NCI-H2107 treated with DMSO at 0.1 percent for 48 hours (cell line): ENCODE results near the gene CYFIP2.

Experiments
- DNase-seq: peaks from one replicate; lab custom pipeline; 2025; ENCODE audit not compliant: unreplicated experiment; lab: John Stamatoyannopoulos, UW

The CYFIP2 gene

GRCh38 chr5:157312492-157312891 lies 46.6 kb downstream of the CYFIP2 start:
- DNase-seq, result no peak

GRCh38 chr5:157322581-157322980 lies 56.7 kb downstream of the CYFIP2 start:
- no peak for DNase-seq

DNA sequence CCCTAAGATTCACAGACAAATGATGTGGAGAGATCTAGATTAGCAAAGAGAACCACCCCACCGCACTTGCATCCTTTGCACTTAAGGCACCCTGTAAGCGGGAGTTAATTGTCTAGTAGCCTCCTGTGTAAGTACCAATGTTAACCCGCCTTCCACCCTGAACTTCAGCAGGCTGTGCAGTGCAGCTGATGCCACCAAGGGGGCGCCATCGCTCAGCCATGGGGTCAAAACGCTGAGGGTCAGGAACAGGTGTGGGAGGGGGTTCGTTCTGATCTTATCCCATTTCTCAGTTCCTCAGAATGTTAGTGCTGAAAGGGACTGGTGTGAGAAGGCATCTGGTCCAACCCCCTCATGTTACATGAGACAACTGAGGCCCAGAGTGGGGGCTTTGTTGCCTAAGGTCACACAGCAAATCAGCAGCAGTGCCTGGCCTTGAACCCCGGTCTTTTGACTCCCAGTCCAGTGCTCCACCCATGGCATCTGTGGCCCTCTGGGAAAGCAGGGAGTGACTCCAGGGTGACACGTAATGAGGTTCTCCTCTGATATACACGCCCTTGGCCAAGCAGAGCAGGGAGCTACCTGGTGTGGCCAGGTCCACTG lies 57.3 kb downstream of the CYFIP2 start:
- DNase-seq, result no peak

- no peak for DNase-seq
These were observed 58.3 kb downstream of the CYFIP2 start for GRCh38 chr5:157324237-157324636.

DNA sequence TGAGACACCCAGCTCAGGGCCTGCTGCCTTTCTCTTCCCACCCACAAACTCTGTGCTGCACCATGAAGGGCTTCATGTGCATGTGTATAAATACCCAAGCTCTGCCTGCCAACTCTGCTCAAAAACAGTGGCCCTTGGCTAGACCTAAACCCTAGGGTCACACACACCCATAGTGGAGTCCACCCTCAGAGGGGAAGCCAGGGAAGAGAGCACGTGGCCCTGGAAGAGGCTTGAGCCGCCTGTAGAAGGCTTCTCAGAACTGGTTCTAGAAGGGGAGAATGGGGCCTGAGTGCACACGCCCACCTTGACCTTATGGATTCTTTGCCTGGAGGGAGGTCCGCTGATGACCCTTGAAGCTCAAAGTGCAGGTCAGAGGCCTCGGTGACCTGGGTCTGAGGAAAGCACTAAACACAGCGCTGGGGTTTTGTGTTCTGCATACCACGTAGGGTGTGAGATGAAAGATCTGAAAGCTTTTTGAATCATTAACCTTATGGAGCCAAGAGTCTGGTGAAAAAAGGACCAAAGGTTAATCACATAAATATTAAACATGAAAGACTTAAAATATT lies 60.6 kb downstream of the CYFIP2 start:
- no peak for DNase-seq

DNA sequence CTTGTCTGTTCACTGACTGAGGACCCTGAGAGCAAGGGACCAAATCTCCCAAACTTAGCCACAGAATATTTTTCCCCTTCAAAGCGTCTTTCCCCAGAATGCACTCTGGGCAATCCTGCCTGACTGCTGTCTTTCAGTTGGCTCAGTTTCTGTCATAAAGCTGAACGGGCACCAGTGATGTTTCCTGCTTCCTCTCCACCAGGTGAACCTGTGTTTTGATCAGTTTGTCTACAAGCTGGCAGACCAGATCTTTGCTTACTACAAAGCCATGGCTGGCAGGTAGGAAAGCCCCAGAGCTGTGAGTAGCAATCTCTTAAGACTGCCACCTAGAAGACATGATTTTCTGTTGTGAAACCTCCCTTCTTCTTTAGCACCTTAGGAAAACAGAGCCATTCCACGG lies 61.8 kb downstream of the CYFIP2 start:
- no peak for DNase-seq

DNA sequence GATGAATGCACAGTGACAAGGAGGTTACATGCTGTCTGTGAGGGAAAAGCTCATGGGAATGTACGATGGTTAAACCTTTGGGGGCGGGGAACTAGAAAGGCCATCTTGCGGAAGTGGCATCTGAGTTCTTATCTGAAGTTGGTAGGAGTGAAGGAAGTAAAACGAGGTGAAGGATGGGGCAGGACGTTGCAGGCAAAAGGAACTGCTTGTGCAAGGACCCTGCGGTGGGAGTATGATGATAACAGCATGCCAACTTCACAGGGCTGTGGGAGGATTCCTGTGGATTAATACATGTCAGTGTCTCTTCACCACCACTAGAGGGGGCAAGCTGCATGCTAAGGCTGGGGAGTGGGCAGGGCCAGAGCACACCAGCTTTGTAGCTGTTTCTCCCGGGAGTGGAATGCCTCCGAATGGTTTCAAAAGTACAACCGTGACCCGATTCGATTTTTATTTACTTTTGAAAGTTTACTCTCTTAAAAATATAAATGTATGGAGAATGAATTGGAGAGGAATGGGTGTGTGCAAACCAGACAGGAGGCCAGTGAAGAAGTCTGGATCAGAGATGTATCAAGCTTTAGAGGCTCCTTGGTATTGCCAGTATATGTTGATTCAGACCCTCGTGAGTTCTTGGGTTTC lies 62.5 kb downstream of the CYFIP2 start:
- DNase-seq, result peak; percentile 26

GRCh38 chr5:157331807-157332206 lies 65.9 kb downstream of the CYFIP2 start:
- DNase-seq, result no peak

- no peak for DNase-seq
These were observed 69.9 kb downstream of the CYFIP2 start for GRCh38 chr5:157335534-157336422.

GRCh38 chr5:157336423-157336744 lies 70.5 kb downstream of the CYFIP2 start:
- no peak for DNase-seq

GRCh38 chr5:157339409-157339808 lies 73.5 kb downstream of the CYFIP2 start:
- no peak for DNase-seq

DNA sequence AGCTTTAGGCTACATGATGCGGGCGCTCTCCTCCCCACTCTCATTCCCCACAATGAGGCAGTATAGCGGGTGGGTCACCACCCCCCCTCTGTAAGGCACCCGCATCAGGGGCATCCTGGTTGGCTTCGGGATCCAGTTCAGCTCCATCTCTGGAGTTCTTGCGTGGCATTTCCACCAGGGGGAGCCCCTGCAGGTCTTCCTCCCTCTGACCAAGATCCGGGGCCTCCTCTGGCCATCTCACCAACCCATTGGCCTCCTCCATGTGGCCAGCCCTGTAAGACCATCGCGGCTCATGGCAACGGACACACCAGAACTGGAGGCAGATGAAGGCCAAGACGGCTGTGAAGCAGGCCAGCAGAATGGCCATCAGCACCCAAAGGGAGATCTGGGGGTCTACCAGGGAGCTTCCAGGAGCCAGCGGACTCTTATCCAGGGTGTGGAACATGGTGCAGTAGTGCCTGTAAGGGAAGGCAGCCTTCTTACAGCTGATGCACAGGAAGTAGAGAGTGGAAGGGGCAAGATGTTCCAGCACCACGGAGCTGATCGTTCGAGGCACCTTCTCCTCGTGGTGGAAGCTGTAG lies 77.0 kb downstream of the CYFIP2 start:
- no peak for DNase-seq

DNA sequence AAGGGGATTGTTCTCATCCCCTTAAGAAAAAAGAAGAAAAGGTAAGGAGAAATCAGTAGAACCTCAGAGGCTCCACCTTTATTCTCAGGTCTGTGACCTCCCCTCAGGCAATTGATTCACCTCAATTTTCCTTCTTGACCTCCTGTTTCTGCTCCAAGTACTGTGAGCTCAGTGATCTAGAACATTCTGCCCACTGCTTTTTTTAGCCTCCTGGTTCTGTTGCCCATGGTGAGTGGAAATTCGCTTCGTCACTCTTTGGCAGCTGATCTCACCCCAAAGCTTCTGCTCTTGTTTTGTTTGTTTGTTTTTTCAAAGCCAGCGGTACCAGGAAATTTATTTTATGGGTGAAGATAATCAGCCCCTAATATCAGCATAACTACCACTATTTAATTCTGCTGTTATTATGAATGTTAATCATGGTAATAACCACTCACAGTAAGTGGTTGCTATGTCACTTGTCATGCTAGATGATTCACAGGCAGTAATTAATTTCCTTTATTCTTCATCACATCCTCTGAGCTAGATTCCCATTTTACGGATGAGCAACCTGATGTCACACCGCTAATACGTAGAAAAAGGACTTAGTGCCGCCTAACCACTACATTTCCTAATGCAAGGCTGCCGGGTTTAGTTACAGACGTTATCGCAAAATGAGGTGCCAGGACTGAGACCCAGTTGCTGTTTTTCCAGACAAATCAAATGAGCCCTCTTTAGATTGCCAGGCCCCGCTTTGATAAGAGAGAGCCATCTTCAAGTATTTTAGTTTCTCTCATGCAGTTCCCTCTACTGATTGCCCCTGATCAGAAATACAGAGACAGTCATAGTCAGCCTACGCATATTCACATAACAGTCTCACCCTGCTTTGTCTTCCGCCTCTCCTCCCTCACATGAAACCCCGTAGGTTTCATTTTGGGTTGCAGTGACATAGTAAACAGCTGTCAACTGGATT lies 78.2 kb downstream of the CYFIP2 start:
- DNase-seq, result no peak

DNA sequence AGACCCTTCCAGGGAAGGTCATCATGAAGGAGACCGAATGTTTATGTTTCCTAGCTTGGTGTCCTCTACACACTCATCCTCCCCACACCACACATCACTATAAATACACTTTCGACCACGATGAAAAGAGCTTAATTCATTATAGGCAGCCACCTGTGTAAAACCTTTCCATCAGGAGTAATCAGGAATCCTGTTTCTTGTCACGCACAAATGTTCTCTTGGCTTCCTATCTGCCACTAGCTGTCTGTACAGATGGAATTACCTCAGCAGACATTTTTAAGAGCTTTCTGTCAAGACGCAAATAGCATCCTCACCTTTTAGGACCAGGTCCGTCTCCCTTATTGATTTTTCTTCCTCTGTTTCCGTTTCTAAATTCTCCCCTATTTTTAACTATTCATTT lies 79.1 kb downstream of the CYFIP2 start:
- DNase-seq, result no peak

GRCh38 chr5:157345485-157345884 lies 79.6 kb downstream of the CYFIP2 start:
- DNase-seq, result no peak

- DNase-seq, result no peak
These were observed 81.6 kb downstream of the CYFIP2 start for GRCh38 chr5:157347301-157348048.

DNA sequence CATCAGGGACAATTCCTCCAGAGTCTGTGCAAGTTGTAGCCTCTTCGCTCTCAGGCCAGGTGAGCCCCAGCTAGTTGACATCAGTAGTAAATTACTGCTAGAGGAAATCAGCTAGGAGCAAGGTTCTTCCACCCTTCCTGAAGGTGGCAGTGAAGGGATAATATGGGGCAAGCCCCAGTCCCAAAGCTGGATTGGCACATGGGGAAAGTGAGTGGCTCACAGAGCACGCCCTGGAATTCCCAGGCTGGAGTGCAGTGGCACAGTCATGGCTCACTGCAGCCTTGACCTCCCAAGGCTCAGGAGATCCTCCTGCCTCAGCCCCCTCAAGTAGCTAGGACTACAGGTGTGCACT lies 82.1 kb downstream of the CYFIP2 start:
- DNase-seq, result no peak

DNA sequence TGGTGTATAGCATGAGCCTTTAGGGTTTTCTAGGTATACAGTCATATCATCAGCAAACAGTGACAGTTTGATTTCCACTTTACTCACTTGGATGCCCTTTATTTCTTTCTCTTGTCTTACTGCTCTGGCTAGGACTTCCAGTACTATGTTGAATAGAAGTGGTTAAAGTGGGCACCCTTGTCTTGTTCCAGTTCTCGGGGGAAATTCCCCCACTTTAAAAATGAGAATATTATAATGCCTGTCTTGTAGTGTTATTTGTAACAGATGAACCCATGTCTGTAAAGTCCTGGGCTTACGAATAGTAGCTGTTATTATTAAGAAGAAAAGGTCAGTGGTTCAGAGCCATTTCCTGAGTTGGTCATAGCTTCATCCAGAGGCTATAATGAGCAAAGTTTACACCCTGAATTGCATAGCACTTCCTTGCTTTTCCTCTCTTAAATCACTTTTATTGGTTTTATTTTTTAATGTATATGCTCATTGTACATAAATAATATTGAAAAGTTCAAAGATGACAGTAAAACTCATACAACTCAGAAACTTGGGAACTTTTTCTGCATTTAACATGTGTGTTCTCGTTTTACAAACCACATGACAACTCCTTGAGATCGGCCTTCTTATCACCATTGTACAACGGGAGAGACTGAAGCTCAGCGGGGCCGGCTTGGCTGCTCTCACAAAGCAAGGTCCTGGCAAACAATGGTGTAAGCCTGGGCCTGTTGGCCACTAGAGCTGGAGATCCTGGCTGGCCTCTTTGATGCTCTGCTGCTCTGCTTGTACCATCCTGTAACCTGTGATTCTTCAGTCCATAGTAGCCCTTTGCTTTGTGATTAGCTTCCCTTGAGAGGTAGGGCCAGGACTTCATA lies 85.2 kb downstream of the CYFIP2 start:
- no peak for DNase-seq

DNA sequence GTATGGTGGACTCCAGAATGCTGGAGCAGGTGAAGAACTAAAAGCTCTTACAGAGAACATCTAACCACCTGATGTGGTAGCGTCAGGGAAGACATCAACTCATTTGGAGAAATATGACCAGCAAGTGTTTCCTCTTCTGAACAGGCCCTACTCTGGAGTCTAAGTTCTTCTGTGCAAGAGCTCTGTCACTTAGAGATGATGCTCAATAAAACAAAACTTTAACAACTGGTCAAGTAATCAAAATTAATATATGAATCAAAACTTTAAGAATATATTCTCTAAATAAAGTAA lies 85.8 kb downstream of the CYFIP2 start:
- DNase-seq, result no peak
